Heart left ventricle (tissue), 13 donors: ENCODE data around the gene C1orf232.

Source experiments
- POLR2A ChIP-seq, 2 donors: fragments of 450-650 bp; IDR thresholded peaks; one replicate each; pipeline ENCODE4 v1.6.1; 2017; ENCODE audit warnings: antibody characterized with exemption in 2 of 2, mild to moderate bottlenecking in 2 of 2, moderate library complexity in 2 of 2
- TF ChIP-seq, protein P1 (sequence below), 12 donors: fragments of 200-600 bp; sonication (generic) in 4 of 12; IDR thresholded peaks; one replicate each; pipeline versions ENCODE4 v1.5.0 to v1.8.0; 2018 to 2022; ENCODE audit warnings: antibody characterized with exemption in 12 of 12, mild to moderate bottlenecking in 5 of 12
- donor health status: ischemic (EF 13 %, LVEDD 7.1; RV severe dilation, severe dysfunction).
- donor health status: DM: no; HTN: yes; CAD: no.
- donor health status: DM: no; HTN: no; CAD: no.
- donor health status: ischemic (EF 25% LVEDD 6.9; RV normal size, moderate dysfunction).
- donor health status: ischemic (EF 25% LVEDD 5.7; RV mildly dilated, moderate dysfunction).
- donor health status: ischemic (EF 35%, LVEDD 5.7; RV mildly dilated, moderate dysfunction).
- donor health status: nonischemic (EF 11% LVEDD 7.7; RV severe dilation, severe dysfunction).
- donor health status: DM: yes; HTN: yes; CAD: no.
- donor health status: PGD.
- donor health status: ischemic (EF 29% LVEDD 5.4; RV normal size, mild dysfunction).
- donor health status: nonischemic (EF 23%, LVEDD 6.1; RV moderate dilation, normal function).

DNA sequence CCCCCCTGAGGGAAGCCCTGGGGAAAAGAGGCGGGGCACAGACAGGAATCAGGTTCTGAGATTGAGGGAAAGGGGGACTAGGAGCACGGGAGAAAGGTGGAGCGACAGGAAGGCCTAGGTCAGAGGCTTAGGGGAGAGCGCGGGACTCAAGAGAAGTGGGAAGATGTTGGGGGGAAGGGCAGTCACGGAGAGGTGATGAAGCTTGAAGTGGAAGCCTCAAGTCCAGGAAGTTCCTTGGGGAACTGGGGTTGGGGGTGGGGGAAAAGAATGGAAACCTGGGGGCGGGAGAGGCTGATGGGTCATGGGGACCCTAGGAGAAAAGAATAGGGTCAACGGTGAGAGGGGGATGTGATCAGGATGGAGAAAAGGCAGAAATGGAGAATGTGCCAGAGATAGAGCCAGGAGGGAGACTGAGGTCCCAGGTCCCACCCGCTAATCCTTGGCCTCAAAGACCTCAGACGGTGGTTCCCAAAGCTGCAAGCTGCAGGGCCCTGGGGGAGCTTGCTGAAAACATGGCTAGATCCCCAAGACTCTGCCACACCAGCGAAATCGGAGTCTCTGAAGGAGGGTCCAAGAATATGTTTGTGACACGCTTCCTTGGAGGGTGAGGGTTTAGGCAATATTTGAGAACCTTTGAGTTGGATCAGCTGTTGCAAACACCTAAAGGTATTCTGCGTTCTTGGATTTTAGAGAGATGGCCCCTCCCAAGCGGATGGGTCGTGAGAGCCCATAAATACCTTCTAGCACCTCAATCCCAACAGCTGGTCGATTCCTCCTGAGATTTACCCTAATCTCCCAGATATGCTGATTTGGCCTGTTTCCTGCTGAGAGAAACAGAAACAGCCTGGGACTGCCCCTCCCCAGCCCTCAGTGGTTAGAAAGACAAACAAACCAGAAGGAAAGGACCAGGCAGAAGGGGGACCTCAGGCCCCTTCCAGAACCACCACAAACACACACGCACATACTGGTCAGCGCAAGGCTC, 3.6 kb downstream of the C1orf232 start:
- no peak for TF ChIP-seq POLR2A (IDR thresholded peaks at IDR 0.05)
- TF ChIP-seq, protein P1, sequence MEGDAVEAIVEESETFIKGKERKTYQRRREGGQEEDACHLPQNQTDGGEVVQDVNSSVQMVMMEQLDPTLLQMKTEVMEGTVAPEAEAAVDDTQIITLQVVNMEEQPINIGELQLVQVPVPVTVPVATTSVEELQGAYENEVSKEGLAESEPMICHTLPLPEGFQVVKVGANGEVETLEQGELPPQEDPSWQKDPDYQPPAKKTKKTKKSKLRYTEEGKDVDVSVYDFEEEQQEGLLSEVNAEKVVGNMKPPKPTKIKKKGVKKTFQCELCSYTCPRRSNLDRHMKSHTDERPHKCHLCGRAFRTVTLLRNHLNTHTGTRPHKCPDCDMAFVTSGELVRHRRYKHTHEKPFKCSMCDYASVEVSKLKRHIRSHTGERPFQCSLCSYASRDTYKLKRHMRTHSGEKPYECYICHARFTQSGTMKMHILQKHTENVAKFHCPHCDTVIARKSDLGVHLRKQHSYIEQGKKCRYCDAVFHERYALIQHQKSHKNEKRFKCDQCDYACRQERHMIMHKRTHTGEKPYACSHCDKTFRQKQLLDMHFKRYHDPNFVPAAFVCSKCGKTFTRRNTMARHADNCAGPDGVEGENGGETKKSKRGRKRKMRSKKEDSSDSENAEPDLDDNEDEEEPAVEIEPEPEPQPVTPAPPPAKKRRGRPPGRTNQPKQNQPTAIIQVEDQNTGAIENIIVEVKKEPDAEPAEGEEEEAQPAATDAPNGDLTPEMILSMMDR (IDR thresholded peaks at IDR 0.05), result no peak
